PC-9 (cell line): ENCODE data around the gene MYL6B. TPM values are rescaled to one million over a fixed set of nuclear protein-coding genes. Genes with fewer than 3 reads are reported as not detected.

Source experiments
- BruUV-seq: library from RNA; stranded (reverse); fragments of 400-500 nt; replicated peaks from 2 replicates; lab custom pipeline; 2021; lab: Mats Ljungman, UMichigan
- CTCF ChIA-PET: fragments of 300-600 bp; sonication (Branson Sonifier 250); formaldehyde crosslinking; loops from one replicate; lab custom pipeline; 2022; ENCODE audit warnings: antibody characterized with exemption; lab: Charles Lee
- POLR2A ChIA-PET: fragments of 300-600 bp; sonication (Branson Sonifier 250); formaldehyde crosslinking; loops from one replicate; lab custom pipeline; 2022; ENCODE audit warnings: antibody characterized with exemption; ENCODE audit not compliant: unreplicated experiment; lab: Charles Lee
- DNase-seq, 2 experiments: peaks; one replicate each; pipeline versions ENCODE4 v3.0.0 to v3.0.0-alpha.2; 2015 to 2022; ENCODE audit warnings: mixed read lengths in 1 of 2
- H2AFZ ChIP-seq: fragments of 200-600 bp; sonication (generic); 2 replicates; pipeline ENCODE4 v1.8.1; 2017; ENCODE audit warnings: antibody characterized with exemption
- H3F3A ChIP-seq: fragments of 200-600 bp; sonication (generic); 2 replicates; pipeline ENCODE4 v1.8.1; 2017; ENCODE audit warnings: antibody characterized with exemption, mild to moderate bottlenecking, low read depth; ENCODE audit not compliant: insufficient read depth
- H3K27ac ChIP-seq: fragments of 200-600 bp; sonication (generic); 2 replicates; pipeline ENCODE4 v1.6.1; 2016; ENCODE audit warnings: mixed run types
- H3K27me3 ChIP-seq: fragments of 200-600 bp; sonication (generic); 2 replicates; pipeline ENCODE4 v1.6.1; 2016; ENCODE audit warnings: low read depth, mixed run types; ENCODE audit not compliant: insufficient read depth
- H3K36me3 ChIP-seq: fragments of 200-600 bp; sonication (generic); 2 replicates; pipeline ENCODE4 v1.6.1; 2016; ENCODE audit warnings: low read depth, mixed run types
- H3K4me1 ChIP-seq: fragments of 200-600 bp; sonication (generic); replicated peaks from 2 replicates; pipeline ENCODE4 v1.6.1; 2016; ENCODE audit warnings: mixed run types; ENCODE audit not compliant: insufficient read depth
- H3K4me2 ChIP-seq: fragments of 200-600 bp; sonication (generic); 2 replicates; pipeline ENCODE4 v1.6.1; 2017; ENCODE audit warnings: mixed run types
- H3K4me3 ChIP-seq: fragments of 200-600 bp; sonication (generic); 2 replicates; pipeline ENCODE4 v1.6.1; 2016; ENCODE audit warnings: mixed run types
- H3K79me2 ChIP-seq: fragments of 200-600 bp; sonication (generic); 2 replicates; pipeline ENCODE4 v1.6.1; 2017; ENCODE audit warnings: low read depth, mixed run types
- H3K9me2 ChIP-seq: fragments of 200-600 bp; sonication (generic); 2 replicates; pipeline ENCODE4 v1.8.1; 2017; ENCODE audit warnings: mild to moderate bottlenecking; ENCODE audit not compliant: insufficient read depth
- H3K9me3 ChIP-seq: fragments of 200-600 bp; sonication (generic); 2 replicates; pipeline ENCODE4 v1.8.1; 2016; ENCODE audit warnings: low read depth; ENCODE audit not compliant: insufficient read depth
- H4K20me1 ChIP-seq: fragments of 200-600 bp; sonication (generic); 2 replicates; pipeline ENCODE4 v1.8.1; 2017; ENCODE audit not compliant: insufficient read depth
- EZH2 ChIP-seq: fragments of 200-600 bp; sonication (generic); IDR thresholded peaks from 2 replicates; pipeline ENCODE4 v1.8.0; 2017; ENCODE audit warnings: antibody characterized with exemption, low read depth
- intact Hi-C: fragments of 100-400 bp; cut with micrococcal nuclease; formaldehyde crosslinking; loops from one replicate; pipeline ENCODE4 v1.10.0; 2022; ENCODE audit not compliant: unreplicated experiment
- total RNA-seq: library from RNA; stranded (reverse); gene quantifications from 2 replicates; pipeline ENCODE4 v1.2.3, GENCODE V29; 2021
- TF ChIP-seq, protein P1 (sequence below): fragments of 200-600 bp; sonication (generic); conservative IDR thresholded peaks from 2 replicates; pipeline ENCODE4 v1.6.1; 2017; ENCODE audit warnings: mixed run types, antibody characterized with exemption, mild to moderate bottlenecking, moderate library complexity

Gene MYL6B
- total RNA-seq, 1 experiment from 2014 or later = 121 TPM

DNA sequence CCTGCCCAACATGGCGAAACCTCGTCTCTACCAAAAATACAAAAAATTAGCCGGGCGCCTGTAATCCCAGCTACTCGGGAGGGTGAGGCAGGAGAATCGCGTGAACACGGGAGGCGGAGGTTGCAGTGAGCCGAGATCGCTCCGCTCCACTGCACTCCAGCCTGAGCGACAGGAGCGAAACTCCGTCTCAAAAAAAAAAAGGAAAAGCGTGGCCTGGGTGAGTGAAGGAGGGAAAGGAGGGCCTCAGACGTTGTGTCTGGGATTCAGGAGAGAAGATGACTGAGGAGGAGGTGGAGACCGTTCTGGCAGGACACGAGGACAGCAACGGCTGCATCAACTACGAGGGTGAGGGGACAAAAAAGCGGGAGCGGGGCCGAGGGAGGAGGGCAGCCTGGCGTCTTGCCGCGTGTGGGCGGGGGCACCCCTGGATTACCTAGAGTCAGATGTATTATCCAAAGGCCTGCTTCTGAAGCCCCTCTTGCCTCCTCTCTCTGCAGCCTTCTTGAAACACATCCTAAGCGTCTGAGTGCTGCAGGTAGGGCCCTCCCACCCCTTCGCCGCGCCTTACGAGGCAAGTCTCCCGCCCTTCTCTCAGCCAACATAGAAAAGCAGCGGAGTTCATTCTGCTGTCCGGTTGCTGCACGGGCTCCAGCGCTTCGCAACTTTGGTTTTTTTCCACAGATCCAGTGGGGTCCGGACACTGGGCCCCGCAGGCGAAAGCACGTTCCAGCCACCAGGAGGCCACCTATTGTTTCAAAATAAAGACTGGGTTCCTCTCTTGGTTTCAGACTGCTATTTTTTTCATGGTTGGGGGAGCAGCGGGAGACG is 5.0 kb downstream of the MYL6B start:
- Histone ChIP-seq H3K4me3 (peak overlapping the region; percentile 51), H3K9me3 (no peaks in the 10 kb centered on the region), H3K79me2 (peaks cover 44% of the 10 kb centered on the region), H3K27ac (peak overlapping the region; percentile 50), H3K4me2 (peak overlapping the region; percentile 78), H3K27me3 (no peaks in the 10 kb centered on the region), H3F3A (peaks cover 44% of the 10 kb centered on the region), H3K9me2 (no peaks in the 10 kb centered on the region), H2AFZ (0 out of 2 replicates have a peak overlapping the region, but pooled peaks have one; percentile 67), H3K36me3 (peaks cover 29% of the 10 kb centered on the region), H4K20me1 (peaks cover 21% of the 10 kb centered on the region), H3K4me1 (peaks cover 31% of the 10 kb centered on the region)
- DNase-seq = peak; percentile 78 to 82
- ChIA-PET POLR2A (interaction anchor here (1.3 kb wide), 1 partner anchor 29 kb away, joined by 4 read pairs; the partner anchor contains the start of gene ESYT1), CTCF (interaction anchor here (0.7 kb wide), 1 partner anchor 34 kb away, joined by 5 read pairs; no protein-coding TSS in a partner anchor)
- TF ChIP-seq EZH2 = no peak
- TF ChIP-seq, protein P1, sequence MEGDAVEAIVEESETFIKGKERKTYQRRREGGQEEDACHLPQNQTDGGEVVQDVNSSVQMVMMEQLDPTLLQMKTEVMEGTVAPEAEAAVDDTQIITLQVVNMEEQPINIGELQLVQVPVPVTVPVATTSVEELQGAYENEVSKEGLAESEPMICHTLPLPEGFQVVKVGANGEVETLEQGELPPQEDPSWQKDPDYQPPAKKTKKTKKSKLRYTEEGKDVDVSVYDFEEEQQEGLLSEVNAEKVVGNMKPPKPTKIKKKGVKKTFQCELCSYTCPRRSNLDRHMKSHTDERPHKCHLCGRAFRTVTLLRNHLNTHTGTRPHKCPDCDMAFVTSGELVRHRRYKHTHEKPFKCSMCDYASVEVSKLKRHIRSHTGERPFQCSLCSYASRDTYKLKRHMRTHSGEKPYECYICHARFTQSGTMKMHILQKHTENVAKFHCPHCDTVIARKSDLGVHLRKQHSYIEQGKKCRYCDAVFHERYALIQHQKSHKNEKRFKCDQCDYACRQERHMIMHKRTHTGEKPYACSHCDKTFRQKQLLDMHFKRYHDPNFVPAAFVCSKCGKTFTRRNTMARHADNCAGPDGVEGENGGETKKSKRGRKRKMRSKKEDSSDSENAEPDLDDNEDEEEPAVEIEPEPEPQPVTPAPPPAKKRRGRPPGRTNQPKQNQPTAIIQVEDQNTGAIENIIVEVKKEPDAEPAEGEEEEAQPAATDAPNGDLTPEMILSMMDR = peak; percentile 82
- BruUV-seq = TSS peak; percentile 9
- intact Hi-C loops = loop anchor here (5.0 kb wide), 1 partner anchor 40 kb away; the partner anchor contains the start of genes RPL41 and ZC3H10

DNA sequence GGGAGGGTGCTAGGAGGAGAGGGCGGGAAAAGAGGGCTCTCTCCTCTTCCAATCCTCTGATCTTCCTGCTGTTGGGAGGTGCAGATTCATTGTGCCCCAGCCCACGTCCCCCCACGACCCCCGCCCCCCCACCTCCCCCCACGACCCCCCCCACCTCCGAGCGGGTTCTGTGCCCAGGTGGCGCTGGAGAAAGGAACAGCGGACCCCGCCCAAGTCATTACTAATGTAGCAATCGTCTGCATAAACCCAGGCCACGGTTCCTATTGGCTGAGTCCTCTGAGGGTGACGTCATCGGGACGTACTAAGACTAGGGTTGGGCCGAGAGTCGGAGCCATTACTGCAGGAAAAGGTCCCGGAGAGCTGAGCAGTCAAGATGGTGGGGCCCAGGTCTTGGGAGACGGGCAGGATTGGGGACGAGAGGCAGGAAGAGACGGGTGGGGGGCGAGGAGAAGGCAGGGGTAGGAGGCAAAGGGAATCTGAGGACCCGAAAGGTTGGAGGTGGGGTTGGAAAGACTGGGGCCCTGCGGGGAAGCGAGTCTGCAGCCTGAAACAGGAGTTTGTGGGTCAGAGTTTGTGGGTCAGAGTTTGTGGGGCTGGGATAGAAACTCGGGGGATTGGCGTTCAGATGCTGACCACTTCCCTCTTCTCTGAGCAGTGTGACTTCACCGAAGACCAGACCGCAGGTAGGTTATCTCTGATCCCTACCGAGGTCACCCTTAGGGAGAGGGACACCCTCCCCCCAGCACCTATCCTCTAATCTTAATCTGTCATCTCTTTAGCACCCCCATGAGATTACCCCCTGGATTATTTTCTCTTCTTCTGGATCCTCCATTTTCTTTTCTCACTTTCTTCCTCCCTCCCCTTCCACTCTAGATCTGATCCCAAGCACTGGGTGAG is 5.9 kb downstream of the MYL6B start, which contains the start of gene MYL6:
Gene MYL6 (plus strand): TSS at position 331 of the 897 bp plus-strand sequence. CDS start 43 bp downstream, at position 374.
- no peak for TF ChIP-seq EZH2
- Histone ChIP-seq H4K20me1 (peaks cover 22% of the 10 kb centered on the region), H3K9me2 (no peaks in the 10 kb centered on the region), H3K4me2 (peak within 1 kb of the TSS; percentile 89), H3K27ac (peak within 1 kb of the TSS; percentile 82), H3K27me3 (no peaks in the 10 kb centered on the region), H3F3A (peaks cover 53% of the 10 kb centered on the region), H3K4me1 (peaks cover 26% of the 10 kb centered on the region), H2AFZ (0 out of 2 replicates have a peak within 1 kb of the TSS, but pooled peaks have one; percentile 67), H3K4me3 (peak within 1 kb of the TSS; percentile 95), H3K36me3 (peaks cover 36% of the 10 kb centered on the region), H3K9me3 (no peaks in the 10 kb centered on the region), H3K79me2 (peaks cover 38% of the 10 kb centered on the region)
- peak; percentile 89 to 93 for DNase-seq
- POLR2A ChIA-PET = interaction anchor here (0.6 to 1.6 kb wide), 5 partner anchors 23 to 588 kb away, joined by 3 to 13 read pairs (median 5); partner anchors contain the start of gene ESYT1
- no TSS peak for BruUV-seq
- intact Hi-C loops = loop anchor here (5.0 kb wide), 1 partner anchor 41 kb away; the partner anchor contains the start of genes RPL41 and ZC3H10
- CTCF ChIA-PET = no interaction called here

DNA sequence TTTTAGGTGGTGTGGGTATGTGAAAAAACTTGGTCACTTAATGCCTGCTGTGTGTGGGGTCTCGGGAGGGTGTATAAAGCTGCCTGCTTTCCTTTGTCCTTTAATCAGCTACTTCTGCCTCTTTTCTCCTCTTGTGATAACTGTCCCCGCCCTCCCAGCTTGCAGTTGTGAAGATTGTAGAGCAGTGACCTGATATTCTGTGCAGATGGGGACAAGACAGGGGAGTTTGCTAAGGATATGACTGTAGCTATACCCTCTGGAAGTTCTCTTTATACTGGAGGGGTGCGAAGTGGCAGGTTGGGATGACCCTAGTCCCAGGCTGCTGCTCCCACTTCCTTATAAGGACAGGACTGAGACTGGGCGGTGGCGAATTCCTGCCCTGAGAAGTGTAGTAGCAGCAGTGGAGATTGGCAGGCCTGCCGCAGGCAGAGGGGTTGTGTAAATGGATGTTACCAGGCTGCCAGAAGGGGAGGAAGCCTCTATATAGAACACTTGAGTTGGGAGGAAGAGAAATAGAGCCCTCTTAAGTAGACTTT is 6.6 kb downstream of the MYL6B start:
- Histone ChIP-seq H3K9me3 (no peaks in the 10 kb centered on the region), H3K36me3 (peaks cover 38% of the 10 kb centered on the region), H3K4me3 (peak overlapping the region; percentile 95), H3K27me3 (no peaks in the 10 kb centered on the region), H4K20me1 (peaks cover 26% of the 10 kb centered on the region), H3K4me2 (peak overlapping the region; percentile 89), H2AFZ (no peak overlapping the region), H3K27ac (peak overlapping the region; percentile 82), H3K4me1 (peaks cover 23% of the 10 kb centered on the region), H3K79me2 (peaks cover 35% of the 10 kb centered on the region), H3K9me2 (no peaks in the 10 kb centered on the region), H3F3A (peaks cover 56% of the 10 kb centered on the region)
- intact Hi-C loops = loop anchor here (5.0 kb wide), 1 partner anchor 42 kb away; the partner anchor contains the start of genes RPL41 and ZC3H10
- POLR2A ChIA-PET = interaction anchor here (0.6 to 1.6 kb wide), 4 partner anchors 23 to 145 kb away, joined by 4 to 13 read pairs (median 5); partner anchors contain the start of gene ESYT1
- TSS peak; percentile 87 for BruUV-seq
- peak; percentile 70 to 75 for DNase-seq
- CTCF ChIA-PET = interaction anchor here (0.5 kb wide), 1 partner anchor 61 kb away, joined by 3 read pairs; no protein-coding TSS in a partner anchor
- TF ChIP-seq, protein P1 = no peak
- TF ChIP-seq EZH2 = no peak
